ENCODE data around the gene USP17L11.
"Not testable (repeated sequence)": the region's sequence is repeated elsewhere in the genome, so short reads cannot be mapped to it uniquely, and the experiment has no call there.

DNA sequence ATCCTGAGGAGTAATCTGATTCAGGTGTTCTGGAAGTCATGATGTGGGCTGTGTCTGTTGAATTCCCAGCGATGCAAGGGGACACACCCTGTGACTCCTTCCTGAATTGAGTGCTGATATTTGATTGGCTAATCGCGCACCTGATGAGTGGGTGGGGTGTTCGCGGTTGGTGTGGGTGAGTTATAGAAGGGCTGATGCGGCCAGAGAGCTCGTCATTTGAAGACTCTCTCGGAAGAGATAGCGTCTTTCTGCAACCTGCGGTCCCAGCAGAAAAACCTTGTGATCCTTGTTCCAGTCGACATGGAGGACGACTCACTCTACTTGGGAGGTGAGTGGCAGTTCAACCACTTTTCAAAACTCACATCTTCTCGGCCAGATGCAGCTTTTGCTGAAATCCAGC, 4.8 kb upstream of the USP17L11 start, which contains the start of gene USP17L10:
- TF ChIP-seq, protein P1, sequence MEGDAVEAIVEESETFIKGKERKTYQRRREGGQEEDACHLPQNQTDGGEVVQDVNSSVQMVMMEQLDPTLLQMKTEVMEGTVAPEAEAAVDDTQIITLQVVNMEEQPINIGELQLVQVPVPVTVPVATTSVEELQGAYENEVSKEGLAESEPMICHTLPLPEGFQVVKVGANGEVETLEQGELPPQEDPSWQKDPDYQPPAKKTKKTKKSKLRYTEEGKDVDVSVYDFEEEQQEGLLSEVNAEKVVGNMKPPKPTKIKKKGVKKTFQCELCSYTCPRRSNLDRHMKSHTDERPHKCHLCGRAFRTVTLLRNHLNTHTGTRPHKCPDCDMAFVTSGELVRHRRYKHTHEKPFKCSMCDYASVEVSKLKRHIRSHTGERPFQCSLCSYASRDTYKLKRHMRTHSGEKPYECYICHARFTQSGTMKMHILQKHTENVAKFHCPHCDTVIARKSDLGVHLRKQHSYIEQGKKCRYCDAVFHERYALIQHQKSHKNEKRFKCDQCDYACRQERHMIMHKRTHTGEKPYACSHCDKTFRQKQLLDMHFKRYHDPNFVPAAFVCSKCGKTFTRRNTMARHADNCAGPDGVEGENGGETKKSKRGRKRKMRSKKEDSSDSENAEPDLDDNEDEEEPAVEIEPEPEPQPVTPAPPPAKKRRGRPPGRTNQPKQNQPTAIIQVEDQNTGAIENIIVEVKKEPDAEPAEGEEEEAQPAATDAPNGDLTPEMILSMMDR (IDR thresholded peaks at IDR 0.05): not testable (repeated sequence)
- TF ChIP-seq ZFX (IDR thresholded peaks at IDR 0.05; ENCODE audit: borderline replicate concordance): not testable (repeated sequence)
